ENCODE data around the gene MICAL1. TPM values are rescaled to one million over a fixed set of nuclear protein-coding genes. Genes with fewer than 3 reads are reported as not detected.

MICAL1 gene
- total and polyA plus RNA-seq, 2 experiments from 2014 or later: 46.5 to 51.2 TPM

- H3K27ac ChIP-seq: no peak overlapping the region
- 71% methylated on average over 2 of the region's 2 CpGs for WGBS (ENCODE audit: low lambda C conversion rate, missing lambda C conversion rate)
Observed at GRCh38 chr6:109490713-109491112, 35.1 kb upstream of the MICAL1 start.

DNA sequence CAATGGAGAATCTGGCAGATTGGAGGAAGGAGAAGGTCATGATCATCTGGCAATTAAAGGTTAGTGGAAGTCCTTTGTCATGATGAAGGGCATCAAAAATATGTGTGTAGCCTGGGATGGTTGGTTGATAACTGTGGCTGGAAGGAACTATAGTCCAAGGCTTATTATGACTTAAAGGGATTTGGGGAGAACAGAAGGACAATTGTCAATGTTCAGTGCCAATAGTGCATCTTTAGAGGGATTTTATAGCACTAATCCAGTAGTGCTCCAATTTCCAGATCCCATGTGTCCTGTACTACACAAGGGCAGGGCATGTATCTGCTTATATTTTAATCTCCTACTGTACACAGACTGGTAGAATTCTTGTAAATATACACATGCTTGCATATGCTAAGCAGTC lies 32.4 kb upstream of the MICAL1 start:
- H3K9me2 ChIP-seq (replicated peaks; ENCODE audit: insufficient read depth): no peaks in the 10 kb centered on the region

More at GRCh38 chr6:109490713-109491112, 35.1 kb upstream of the MICAL1 start:
- Histone ChIP-seq H3K9me2 (replicated peaks; ENCODE audit: insufficient read depth) (no peaks in the 10 kb centered on the region), H3K4me1 (ENCODE audit: insufficient read depth) (no peaks in the 10 kb centered on the region), H2AFZ (peak overlapping the region; percentile 25), H4K20me1 (ENCODE audit: insufficient read depth, poor library complexity, severe bottlenecking) (no peaks in the 10 kb centered on the region), H3K27me3 (no peaks in the 10 kb centered on the region), H3K9me3 (ENCODE audit: low read depth) (no peaks in the 10 kb centered on the region), H3K36me3 (replicated peaks; ENCODE audit: insufficient read depth, low read depth) (no peaks in the 10 kb centered on the region), H3K4me2 (no peak overlapping the region), H3K79me2 (no peaks in the 10 kb centered on the region), H3K4me3 (no peak overlapping the region)
- DNase-seq (ENCODE audit: low spot score): no peak
- no peak for TF ChIP-seq EZH2 (IDR thresholded peaks at IDR 0.05; ENCODE audit: borderline replicate concordance)
- no peak for TF ChIP-seq CTCF (IDR thresholded peaks at IDR 0.05; ENCODE audit: poor library complexity)
- TF ChIP-seq EZH2phosphoT487 (IDR thresholded peaks at IDR 0.05; ENCODE audit: low read depth, severe bottlenecking, unreplicated experiment): no peak

GRCh38 chr6:109486068-109486467 lies 30.5 kb upstream of the MICAL1 start:
- H3K27ac ChIP-seq: no peak overlapping the region
- TF ChIP-seq EZH2phosphoT487 (IDR thresholded peaks at IDR 0.05; ENCODE audit: low read depth, severe bottlenecking, unreplicated experiment) (no peak), EZH2 (IDR thresholded peaks at IDR 0.05; ENCODE audit: borderline replicate concordance) (no peak), CTCF (IDR thresholded peaks at IDR 0.05; ENCODE audit: poor library complexity) (no peak)
- WGBS (ENCODE audit: low lambda C conversion rate, missing lambda C conversion rate): 66% methylated on average over 1 of the region's 1 CpG
- H3K27me3 ChIP-seq: no peaks in the 10 kb centered on the region
- peaks cover 9% of the 10 kb centered on the region for H3K4me1 ChIP-seq (ENCODE audit: insufficient read depth)
- no peak overlapping the region for H3K4me3 ChIP-seq
- H3K36me3 ChIP-seq (replicated peaks; ENCODE audit: insufficient read depth, low read depth): no peaks in the 10 kb centered on the region
- H3K4me2 ChIP-seq: no peak overlapping the region
- peak; percentile 44 for DNase-seq (ENCODE audit: low spot score)
- H3K9me3 ChIP-seq (ENCODE audit: low read depth): no peaks in the 10 kb centered on the region
- H3K79me2 ChIP-seq: peaks cover 11% of the 10 kb centered on the region
- no peak overlapping the region for H2AFZ ChIP-seq
- no peaks in the 10 kb centered on the region for H3K9me2 ChIP-seq (replicated peaks; ENCODE audit: insufficient read depth)
- H4K20me1 ChIP-seq (ENCODE audit: insufficient read depth, poor library complexity, severe bottlenecking): no peaks in the 10 kb centered on the region

More for the DNA sequence above, 32.4 kb upstream of the MICAL1 start:
- Histone ChIP-seq H3K36me3 (replicated peaks; ENCODE audit: insufficient read depth, low read depth) (no peaks in the 10 kb centered on the region), H3K27me3 (no peaks in the 10 kb centered on the region), H3K4me2 (no peak overlapping the region), H3K27ac (no peak overlapping the region), H3K9me3 (ENCODE audit: low read depth) (no peaks in the 10 kb centered on the region), H3K4me1 (ENCODE audit: insufficient read depth) (no peaks in the 10 kb centered on the region), H4K20me1 (ENCODE audit: insufficient read depth, poor library complexity, severe bottlenecking) (no peaks in the 10 kb centered on the region), H3K79me2 (no peaks in the 10 kb centered on the region), H2AFZ (no peak overlapping the region), H3K4me3 (no peak overlapping the region)
- TF ChIP-seq EZH2phosphoT487 (IDR thresholded peaks at IDR 0.05; ENCODE audit: low read depth, severe bottlenecking, unreplicated experiment) (no peak), EZH2 (IDR thresholded peaks at IDR 0.05; ENCODE audit: borderline replicate concordance) (no peak), CTCF (IDR thresholded peaks at IDR 0.05; ENCODE audit: poor library complexity) (no peak)
- no peak for DNase-seq (ENCODE audit: low spot score)
